Measurements from ENCODE around the gene SPAST.

- TF ChIP-seq CTCF (IDR thresholded peaks at IDR 0.05) (no peak), ZFX (IDR thresholded peaks at IDR 0.05; ENCODE audit: borderline replicate concordance) (no peak)
Observed at GRCh38 chr2:32067549-32067948, 4.2 kb downstream of the SPAST start.

All from 22Rv1 (cell line).